GM19372 (cell line): ENCODE measurements around the gene CEP44.
"Not testable (repeated sequence)": the region's sequence is repeated elsewhere in the genome, so short reads cannot be mapped to it uniquely, and the experiment has no call there.

ENCODE experiments used
- ATAC-seq: cut with Tn5 transposase; IDR thresholded peaks from one replicate; pipeline ENCODE4 v1.9.1; 2021; ENCODE audit warnings: mild to moderate bottlenecking, low read depth, moderate library complexity; ENCODE audit not compliant: unreplicated experiment

The CEP44 gene

GRCh38 chr4:174283507-174284471 lies at the start of gene CEP44, which contains the start of gene FBXO8:
Gene CEP44 (plus strand): TSS chr4:174283911. CDS start chr4:174299122, 15,211 bp downstream.
Gene FBXO8 (minus strand): TSS chr4:174283667. CDS start chr4:174263092, 20,575 bp downstream.
- ATAC-seq = peak; percentile 49

- no peak for ATAC-seq
These were observed 47.4 kb upstream of the CEP44 start for GRCh38 chr4:174236359-174236758.

GRCh38 chr4:174241162-174241561 lies 42.5 kb upstream of the CEP44 start:
- no peak for ATAC-seq

- no peak for ATAC-seq
These were observed 39.3 kb upstream of the CEP44 start for GRCh38 chr4:174244441-174244840.

GRCh38 chr4:174245714-174246113 lies 38.0 kb upstream of the CEP44 start:
- no peak for ATAC-seq

GRCh38 chr4:174248407-174248806 lies 35.3 kb upstream of the CEP44 start:
- no peak for ATAC-seq

- no peak for ATAC-seq
These were observed 31.3 kb upstream of the CEP44 start for GRCh38 chr4:174252412-174252811.

- ATAC-seq = no peak
These were observed 29.1 kb upstream of the CEP44 start for GRCh38 chr4:174254613-174255012.

GRCh38 chr4:174255374-174255773 lies 28.3 kb upstream of the CEP44 start:
- ATAC-seq = no peak

- no peak for ATAC-seq
These were observed 27.9 kb upstream of the CEP44 start for GRCh38 chr4:174255786-174256185.

- no peak for ATAC-seq
These were observed 27.4 kb upstream of the CEP44 start for GRCh38 chr4:174256277-174256713.

GRCh38 chr4:174259580-174259979 lies 24.1 kb upstream of the CEP44 start:
- ATAC-seq = no peak

GRCh38 chr4:174260099-174260498 lies 23.6 kb upstream of the CEP44 start:
- peak; percentile 69 for ATAC-seq

GRCh38 chr4:174261432-174261831 lies 22.3 kb upstream of the CEP44 start:
- ATAC-seq = not testable (repeated sequence)

- ATAC-seq = no peak
These were observed 20.9 kb upstream of the CEP44 start for GRCh38 chr4:174262624-174263444.

- ATAC-seq = no peak
These were observed 20.3 kb upstream of the CEP44 start for GRCh38 chr4:174263445-174263736.

- ATAC-seq = no peak
These were observed 17.8 kb upstream of the CEP44 start for GRCh38 chr4:174265916-174266315.

GRCh38 chr4:174266416-174266815 lies 17.3 kb upstream of the CEP44 start:
- no peak for ATAC-seq

GRCh38 chr4:174273930-174274329 lies 9.8 kb upstream of the CEP44 start:
- no peak for ATAC-seq

- no peak for ATAC-seq
These were observed 9.3 kb upstream of the CEP44 start for GRCh38 chr4:174274436-174274835.

GRCh38 chr4:174275101-174275500 lies 8.6 kb upstream of the CEP44 start:
- no peak for ATAC-seq
